Measurements from ENCODE around the gene KRT7. TPM values are rescaled to one million over a fixed set of nuclear protein-coding genes. Genes with fewer than 3 reads are reported as not detected.

Gene KRT7
- total RNA-seq, 1 donor from 2014 or later: 1,355 TPM

DNA sequence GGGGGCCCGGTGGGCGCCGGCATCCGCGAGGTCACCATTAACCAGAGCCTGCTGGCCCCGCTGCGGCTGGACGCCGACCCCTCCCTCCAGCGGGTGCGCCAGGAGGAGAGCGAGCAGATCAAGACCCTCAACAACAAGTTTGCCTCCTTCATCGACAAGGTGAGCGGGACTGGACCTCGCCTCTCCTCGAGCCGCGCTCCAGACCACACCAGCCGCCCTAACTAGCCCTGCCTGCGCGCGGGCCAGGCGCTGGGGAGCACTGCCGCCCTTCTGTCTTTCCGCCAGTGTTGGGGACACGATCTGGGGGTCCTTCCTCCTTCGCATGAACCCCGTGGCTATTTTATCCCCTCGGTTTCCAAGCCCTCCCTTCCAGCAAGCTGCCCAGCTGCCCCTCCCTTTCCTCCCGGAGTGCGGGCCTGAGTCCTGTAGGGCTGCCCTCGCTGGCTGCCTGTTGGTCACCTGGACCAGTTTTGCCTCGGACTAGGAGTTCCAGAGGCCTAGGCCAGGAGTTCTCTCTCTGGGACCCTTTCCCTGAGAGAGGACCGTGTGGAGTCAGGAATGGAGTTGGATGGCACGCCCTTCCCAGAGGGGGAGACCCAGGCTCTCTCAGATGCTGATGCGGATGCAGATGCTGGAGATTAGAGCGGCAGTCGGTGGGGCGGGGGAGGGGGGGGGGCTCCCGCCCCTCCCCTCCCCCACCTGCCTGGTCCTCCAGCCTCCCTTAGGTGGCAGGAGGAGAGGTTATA, 592 bp downstream of the KRT7 start:
- TF ChIP-seq, protein P1, sequence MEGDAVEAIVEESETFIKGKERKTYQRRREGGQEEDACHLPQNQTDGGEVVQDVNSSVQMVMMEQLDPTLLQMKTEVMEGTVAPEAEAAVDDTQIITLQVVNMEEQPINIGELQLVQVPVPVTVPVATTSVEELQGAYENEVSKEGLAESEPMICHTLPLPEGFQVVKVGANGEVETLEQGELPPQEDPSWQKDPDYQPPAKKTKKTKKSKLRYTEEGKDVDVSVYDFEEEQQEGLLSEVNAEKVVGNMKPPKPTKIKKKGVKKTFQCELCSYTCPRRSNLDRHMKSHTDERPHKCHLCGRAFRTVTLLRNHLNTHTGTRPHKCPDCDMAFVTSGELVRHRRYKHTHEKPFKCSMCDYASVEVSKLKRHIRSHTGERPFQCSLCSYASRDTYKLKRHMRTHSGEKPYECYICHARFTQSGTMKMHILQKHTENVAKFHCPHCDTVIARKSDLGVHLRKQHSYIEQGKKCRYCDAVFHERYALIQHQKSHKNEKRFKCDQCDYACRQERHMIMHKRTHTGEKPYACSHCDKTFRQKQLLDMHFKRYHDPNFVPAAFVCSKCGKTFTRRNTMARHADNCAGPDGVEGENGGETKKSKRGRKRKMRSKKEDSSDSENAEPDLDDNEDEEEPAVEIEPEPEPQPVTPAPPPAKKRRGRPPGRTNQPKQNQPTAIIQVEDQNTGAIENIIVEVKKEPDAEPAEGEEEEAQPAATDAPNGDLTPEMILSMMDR (IDR thresholded peaks at IDR 0.05; ENCODE audit: insufficient read depth, low read length, poor library complexity, severe bottlenecking): no peak
- peaks cover 15% of the 10 kb centered on the region for H3K27me3 ChIP-seq (ENCODE audit: control insufficient read depth, insufficient read depth, low read length)

DNA sequence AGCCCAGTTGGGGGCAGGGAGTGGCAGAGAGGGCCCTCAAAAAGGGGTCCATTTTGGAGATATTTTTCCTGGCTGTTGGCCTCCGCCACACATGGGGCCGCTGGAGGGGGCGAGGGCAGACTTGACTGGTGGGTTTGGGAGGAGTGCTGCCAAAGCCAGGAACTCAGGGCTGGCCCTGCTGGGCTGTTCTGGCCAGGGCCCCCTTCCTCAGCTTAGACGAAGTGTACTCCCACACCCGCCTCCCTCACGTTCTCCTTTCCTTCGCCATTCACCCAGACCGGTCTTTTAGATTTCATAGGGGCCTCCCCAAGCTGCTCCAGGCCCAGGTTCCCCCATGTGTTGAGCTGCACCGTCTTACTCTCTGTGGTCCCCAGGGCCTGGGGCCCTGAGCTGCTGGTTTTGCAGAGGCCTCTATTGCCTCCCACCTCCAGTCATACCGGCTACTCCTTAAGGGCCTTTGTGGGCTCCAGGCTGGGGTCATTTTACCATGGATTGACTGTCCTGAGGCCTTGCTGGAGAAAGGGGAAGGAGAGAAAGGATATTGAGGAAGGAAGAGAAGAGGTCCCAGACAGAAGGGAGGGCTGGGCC, 1.3 kb downstream of the KRT7 start:
- no peak for DNase-seq (ENCODE audit: low read depth)
- H3K36me3 ChIP-seq (ENCODE audit: control insufficient read depth, insufficient read depth, low read length): no peaks in the 10 kb centered on the region
- H3K4me3 ChIP-seq (ENCODE audit: low read depth, low read length): peak overlapping the region; percentile 33
- peaks cover 15% of the 10 kb centered on the region for H3K27me3 ChIP-seq (ENCODE audit: control insufficient read depth, insufficient read depth, low read length)
- TF ChIP-seq, protein P1 (IDR thresholded peaks at IDR 0.05; ENCODE audit: insufficient read depth, low read length, poor library complexity, severe bottlenecking): no peak

More for the DNA sequence above, 592 bp downstream of the KRT7 start:
- DNase-seq (ENCODE audit: low read depth): no peak
- no peaks in the 10 kb centered on the region for H3K36me3 ChIP-seq (ENCODE audit: control insufficient read depth, insufficient read depth, low read length)
- H3K4me3 ChIP-seq (ENCODE audit: low read depth, low read length): peak overlapping the region; percentile 33

DNA sequence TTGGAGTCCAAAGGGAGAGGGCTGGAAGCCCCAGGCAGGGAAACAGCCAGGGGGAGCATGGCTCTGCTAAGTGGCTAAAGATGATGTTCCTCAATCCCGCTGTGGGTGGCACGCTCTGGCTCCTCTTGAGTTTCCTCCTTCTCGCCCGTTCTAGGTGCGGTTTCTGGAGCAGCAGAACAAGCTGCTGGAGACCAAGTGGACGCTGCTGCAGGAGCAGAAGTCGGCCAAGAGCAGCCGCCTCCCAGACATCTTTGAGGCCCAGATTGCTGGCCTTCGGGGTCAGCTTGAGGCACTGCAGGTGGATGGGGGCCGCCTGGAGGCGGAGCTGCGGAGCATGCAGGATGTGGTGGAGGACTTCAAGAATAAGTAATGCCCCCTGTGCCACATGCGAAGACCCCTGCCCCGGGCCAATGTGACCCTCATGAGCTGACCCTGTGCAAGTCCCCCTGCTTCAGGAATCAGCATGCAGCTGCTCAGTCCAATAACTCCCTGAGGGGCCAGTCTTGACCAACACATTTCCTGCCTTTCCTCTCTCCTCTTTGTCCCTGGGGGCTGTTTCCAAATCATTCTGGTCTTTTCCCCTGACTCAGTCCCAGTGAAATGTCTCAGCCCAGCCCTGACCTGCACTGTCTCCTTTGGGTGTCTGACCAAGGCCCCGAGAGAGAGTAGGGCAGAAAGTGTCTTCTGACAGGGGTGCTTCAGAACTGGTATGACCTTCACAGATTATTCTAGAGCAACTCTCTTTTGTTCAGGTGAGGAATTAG, 2.1 kb downstream of the KRT7 start:
- TF ChIP-seq, protein P1 (IDR thresholded peaks at IDR 0.05; ENCODE audit: insufficient read depth, low read length, poor library complexity, severe bottlenecking): no peak
- DNase-seq (ENCODE audit: low read depth): no peak
- Histone ChIP-seq H3K4me3 (ENCODE audit: low read depth, low read length) (peak overlapping the region; percentile 33), H3K27me3 (ENCODE audit: control insufficient read depth, insufficient read depth, low read length) (peaks cover 15% of the 10 kb centered on the region), H3K36me3 (ENCODE audit: control insufficient read depth, insufficient read depth, low read length) (no peaks in the 10 kb centered on the region)

DNA sequence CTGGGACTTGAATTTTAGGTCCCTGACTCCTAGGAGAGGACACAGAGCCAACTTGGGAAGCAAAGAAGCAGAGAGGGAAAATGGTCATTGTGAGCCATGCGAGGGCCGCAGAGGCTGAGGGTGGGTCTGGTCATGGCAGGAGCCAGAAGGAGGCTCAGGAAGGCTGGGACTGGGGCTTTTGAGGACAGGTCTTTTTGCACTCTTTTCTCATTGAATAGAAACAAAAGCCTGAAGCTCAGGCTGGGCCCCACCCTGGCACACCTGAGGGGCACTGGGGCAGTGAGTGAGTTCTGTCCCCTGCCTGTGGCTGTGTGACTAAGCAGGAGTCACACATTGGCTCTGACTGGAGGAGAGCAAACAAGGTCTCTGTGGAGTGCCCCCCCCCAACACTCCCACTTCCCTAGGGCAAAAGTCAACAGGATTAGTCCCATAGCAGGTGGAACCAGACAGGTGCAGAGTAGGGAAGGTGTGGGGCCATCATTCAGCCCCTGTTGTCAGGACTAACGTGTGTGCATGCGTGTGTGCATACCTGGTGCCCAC, 2.8 kb downstream of the KRT7 start:
- TF ChIP-seq, protein P1 (IDR thresholded peaks at IDR 0.05; ENCODE audit: insufficient read depth, low read length, poor library complexity, severe bottlenecking): no peak
- Histone ChIP-seq H3K4me3 (ENCODE audit: low read depth, low read length) (no peak overlapping the region), H3K27me3 (ENCODE audit: control insufficient read depth, insufficient read depth, low read length) (peaks cover 15% of the 10 kb centered on the region), H3K36me3 (ENCODE audit: control insufficient read depth, insufficient read depth, low read length) (no peaks in the 10 kb centered on the region)
- DNase-seq (ENCODE audit: low read depth): no peak

DNA sequence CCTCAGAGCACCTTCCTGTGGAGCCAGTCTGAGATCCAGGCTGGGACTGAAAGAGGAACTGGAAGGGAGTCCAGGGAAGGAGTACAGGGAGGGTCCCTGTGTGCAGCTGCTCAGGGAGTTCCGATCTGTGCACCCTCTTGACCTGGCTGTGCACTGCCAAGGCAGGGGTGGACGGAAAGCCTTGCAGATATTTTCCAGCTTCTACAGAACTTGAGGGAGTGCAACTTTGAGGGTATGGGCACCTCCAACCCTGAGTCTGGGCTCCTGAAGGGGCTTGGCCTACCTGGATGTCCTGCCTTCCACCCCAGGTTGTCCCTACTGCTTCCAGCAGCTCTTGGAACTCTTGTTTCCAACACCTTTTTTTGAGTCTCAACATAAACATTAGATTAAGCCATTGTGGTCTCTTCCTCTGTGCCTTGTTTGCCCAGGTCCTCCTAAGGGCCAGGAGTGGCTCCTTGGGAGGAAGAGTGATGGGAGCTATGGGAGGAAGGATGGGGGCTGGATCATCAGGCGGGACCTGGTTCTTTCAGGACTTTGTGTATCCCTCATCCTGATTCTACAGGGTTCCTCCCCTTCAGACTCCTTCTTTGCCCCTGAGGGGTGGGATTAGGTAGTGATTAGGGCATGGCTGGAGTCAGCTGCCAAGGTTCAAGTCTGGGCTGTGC, 3.5 kb downstream of the KRT7 start:
- DNase-seq (ENCODE audit: low read depth): no peak
- peaks cover 15% of the 10 kb centered on the region for H3K27me3 ChIP-seq (ENCODE audit: control insufficient read depth, insufficient read depth, low read length)
- H3K36me3 ChIP-seq (ENCODE audit: control insufficient read depth, insufficient read depth, low read length): no peaks in the 10 kb centered on the region
- TF ChIP-seq, protein P1 (IDR thresholded peaks at IDR 0.05; ENCODE audit: insufficient read depth, low read length, poor library complexity, severe bottlenecking): no peak
- H3K4me3 ChIP-seq (ENCODE audit: low read depth, low read length): no peak overlapping the region

All from kidney epithelial cell (primary cell).